Cortex of kidney (tissue), 1 donor: ENCODE data around the gene SRSF11.
"Not testable (repeated sequence)": the region's sequence is repeated elsewhere in the genome, so short reads cannot be mapped to it uniquely, and the experiment has no call there.

Experiments
- DNase-seq: peaks from one replicate; lab custom pipeline; 2025; lab: John Stamatoyannopoulos, UW

The SRSF11 gene, protein sequence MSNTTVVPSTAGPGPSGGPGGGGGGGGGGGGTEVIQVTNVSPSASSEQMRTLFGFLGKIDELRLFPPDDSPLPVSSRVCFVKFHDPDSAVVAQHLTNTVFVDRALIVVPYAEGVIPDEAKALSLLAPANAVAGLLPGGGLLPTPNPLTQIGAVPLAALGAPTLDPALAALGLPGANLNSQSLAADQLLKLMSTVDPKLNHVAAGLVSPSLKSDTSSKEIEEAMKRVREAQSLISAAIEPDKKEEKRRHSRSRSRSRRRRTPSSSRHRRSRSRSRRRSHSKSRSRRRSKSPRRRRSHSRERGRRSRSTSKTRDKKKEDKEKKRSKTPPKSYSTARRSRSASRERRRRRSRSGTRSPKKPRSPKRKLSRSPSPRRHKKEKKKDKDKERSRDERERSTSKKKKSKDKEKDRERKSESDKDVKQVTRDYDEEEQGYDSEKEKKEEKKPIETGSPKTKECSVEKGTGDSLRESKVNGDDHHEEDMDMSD

DNA sequence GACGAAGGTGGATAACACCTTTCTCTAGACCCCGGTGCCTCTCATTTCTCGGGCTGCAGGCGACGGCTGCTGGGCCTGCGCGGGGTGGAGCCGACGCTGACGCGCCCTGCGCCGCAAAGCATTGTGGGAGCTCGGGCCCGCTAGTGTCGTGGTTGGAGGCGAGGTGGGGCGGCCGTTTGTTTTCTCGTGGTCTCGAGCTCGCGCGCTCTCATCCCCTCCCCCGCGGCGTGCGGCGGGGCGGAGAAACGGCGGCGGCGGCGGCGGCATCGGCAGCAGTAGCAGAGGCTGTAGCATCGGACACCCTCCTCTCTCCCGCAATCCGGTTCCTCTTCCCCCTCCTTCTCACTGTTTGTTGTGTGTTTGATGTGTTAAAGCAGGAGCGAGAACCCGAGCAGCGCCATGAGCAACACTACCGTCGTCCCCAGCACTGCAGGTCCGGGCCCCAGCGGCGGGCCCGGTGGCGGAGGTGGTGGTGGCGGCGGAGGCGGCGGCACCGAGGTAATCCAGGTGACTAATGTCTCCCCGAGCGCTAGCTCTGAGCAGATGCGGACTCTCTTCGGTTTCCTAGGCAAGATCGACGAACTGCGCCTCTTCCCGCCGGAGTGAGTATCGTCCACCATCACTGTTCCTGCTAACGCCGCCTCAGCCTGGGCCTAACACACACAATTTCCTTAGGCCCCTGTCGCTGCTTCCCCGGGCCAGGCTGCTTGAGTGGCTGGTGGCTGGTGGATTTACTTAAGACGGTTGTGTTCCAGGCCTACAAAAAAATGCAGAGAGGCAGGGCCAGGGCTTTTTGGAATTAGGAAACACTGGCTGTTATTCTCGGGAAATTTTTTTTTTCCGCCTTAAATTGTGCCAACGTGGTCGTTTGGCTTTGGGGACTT, at the start of gene SRSF11:
TSS of gene SRSF11 (plus strand) at position 143 of the 884 bp plus-strand sequence. CDS start at position 400, 257 bp downstream.
- peak; percentile 66 for DNase-seq

DNA sequence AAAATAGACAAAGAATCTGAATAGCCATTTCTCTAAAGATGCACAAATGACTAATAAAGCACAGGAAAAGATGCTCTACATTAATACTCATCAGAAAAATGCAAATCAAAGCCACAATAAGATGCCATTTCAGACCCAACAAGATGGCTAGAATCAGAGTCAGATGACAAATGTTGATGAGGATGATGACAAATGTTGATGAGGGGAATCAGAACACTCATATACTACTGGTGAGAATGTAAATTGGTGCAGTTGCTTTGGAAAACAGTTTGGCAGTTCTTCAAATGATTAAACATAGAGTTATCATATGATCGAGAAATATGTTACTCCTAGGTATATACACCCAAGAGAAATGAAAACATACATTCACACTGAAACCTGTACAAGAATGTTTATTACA, 49.7 kb upstream of the SRSF11 start:
- DNase-seq, result no peak

DNA sequence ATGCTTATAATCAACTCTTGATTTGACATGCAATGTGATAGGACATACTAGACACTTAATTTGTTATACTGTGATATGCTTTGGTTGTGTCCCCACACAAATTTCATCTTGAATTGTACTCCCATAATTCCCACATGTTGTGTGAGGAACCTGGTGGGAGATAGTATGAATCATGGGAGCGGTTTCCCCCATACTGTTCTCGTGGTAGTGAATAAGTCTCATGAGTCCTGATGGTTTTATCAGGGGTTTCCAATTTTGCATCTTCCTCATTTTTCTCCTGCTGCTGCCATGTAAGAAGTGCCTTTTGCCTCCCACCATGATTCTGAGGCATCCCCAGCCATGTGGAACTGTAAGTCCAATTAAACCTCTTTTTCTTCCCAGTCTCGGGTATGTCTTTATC, 36.0 kb upstream of the SRSF11 start:
- not testable (repeated sequence) for DNase-seq

DNA sequence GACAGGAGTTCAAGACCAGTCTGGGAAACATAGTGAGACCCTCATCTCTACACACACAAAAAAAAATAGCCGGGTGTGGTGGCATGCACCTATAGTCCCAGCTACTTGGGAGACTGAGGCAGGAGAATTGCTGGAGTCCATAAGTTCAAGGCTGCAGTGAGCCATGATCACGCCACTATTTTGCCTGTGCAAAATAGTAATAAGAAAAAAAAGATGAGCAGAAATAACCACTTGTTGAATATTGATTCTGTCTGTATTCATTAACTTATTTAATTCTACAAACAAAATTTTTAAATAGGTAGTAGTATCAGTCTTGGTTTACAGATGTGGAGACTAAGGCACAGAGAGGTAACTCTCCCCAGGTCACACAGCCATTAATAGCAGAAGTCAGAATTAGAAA, 32.7 kb upstream of the SRSF11 start:
- DNase-seq, result no peak

DNA sequence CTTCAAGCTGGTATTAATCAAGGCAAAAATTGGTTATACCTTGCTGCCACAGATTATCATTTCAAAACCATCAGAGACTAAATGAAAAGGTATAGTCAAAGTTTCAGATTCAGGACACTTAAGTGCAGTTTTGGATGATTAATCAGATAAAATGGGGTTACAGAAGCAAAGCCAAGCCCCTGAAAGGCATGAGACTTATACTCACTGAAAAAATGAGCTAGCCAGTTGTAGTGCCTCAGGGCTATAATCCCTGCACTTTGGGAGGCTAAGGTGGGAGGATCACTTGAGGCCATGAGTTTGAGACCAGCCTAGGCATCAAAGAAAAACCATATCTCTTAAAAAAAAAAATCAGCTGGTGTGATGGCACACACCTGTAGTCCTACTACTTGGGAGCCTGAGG, 31.0 kb upstream of the SRSF11 start:
- DNase-seq, result no peak

DNA sequence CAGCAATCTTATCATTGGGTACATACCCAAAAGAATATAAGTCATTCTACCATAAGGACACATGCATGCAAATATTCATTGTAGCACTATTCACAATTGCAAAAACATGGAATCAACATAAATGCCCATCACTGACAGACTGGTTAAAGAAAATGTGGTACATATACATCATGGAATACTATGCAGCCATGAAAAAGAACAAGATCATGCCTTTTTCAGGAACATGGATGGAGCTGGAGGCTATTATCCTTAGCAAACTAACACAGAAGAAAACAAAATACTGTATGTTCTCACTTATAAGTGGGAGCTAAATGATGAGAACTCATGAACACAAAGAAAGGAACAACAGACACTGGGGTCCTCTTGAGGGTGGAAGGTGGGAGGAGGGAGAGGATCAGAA, 28.7 kb upstream of the SRSF11 start:
- not testable (repeated sequence) for DNase-seq

DNA sequence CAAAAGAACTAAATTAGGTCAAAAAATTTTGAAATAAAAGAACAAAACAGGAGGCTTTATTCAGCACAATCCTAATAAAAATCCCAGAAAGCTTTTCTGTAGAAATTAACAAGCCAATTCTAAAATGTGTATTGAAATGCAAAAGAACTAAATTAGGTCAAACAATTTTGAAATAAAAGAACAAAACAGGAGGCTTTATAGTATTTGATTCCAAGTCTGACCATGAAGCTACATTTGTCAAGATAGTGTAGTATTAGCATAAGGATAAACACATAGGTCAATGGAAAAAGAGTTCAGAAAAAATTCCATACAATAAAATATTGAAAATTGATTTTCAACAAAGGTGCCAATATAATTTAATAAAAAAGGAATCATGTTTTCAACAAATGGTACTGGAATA, 26.6 kb upstream of the SRSF11 start:
- DNase-seq, result no peak

DNA sequence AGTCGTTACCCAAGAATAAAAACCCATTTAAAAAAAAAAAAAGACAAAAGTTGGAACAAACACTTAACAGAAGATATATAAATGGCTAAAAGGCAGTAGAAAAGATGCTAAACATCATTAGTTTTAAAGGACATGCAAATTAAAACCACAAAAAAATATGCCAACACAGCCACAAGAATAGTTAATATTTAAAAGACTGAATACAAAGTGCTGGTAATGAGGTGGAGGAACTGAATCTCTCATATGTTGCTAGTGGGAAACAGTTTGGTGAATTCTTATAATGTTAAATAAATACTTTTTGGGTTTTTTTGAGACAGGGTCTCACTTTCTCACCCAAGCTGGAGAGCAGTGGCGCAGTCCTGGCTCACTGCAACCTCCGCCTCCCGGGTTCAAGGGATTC, 25.8 kb upstream of the SRSF11 start:
- DNase-seq, result no peak

DNA sequence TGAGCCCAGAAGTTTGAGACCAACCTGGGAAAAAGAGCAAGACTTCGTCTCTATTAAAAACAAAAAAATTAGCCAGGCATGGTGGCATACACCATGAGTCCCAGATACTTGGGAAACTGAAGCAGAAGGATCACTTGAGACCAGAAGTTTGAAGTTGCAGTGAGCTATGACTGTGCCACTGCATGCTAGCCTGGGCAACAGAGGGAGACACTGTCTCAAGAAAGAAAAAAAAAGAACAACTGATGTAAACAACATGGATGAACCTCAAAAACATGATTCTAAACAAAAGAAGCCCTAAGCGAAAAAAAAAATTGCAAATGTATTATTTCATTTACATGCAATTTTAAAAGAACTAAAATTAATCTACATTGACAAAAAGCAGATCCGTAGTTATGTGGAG, 24.8 kb upstream of the SRSF11 start:
- no peak for DNase-seq

DNA sequence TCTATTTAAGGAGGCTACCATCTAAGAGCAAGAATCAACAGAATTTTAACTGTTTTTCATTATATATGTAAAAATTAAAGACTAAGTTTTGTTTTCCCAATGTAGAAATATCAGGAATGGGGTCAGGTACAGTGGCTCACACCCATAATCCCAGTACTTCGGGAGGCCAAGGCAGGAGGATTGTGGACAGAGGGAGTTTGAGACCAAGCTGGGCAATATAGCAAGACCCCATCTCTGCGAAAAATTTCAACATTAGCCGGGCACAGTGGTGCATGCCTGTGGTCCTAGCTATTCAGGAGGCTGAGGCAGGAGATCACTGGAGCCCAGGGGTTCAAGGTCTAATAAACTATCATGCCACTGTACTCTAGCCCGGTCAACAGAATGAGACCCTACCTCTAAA, 21.1 kb upstream of the SRSF11 start:
- no peak for DNase-seq

DNA sequence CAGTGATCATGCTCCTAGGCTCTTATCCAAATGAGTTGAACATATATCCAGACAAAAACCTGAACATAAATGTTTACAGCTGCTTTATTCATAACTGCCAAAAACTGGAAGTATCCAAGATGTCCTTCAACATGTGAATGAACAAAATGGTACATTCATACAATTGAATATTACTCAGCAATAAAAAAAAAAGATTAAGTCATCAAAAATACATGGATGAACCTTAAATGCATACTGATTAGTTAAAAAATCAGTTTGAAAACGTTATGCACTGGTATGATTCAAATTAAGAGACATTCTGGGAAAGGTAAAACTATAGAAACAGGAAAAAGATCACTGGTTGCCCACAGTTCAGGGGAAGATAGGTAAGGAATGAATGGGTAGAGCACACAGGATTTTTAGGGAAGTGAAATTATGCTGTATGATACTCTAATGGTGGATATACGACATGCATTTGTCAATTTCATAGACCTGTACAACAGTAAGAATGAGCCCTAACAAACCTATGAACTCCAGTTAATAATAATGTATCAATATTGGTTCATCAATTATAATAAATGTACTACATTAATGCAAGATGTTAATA, 18.9 kb upstream of the SRSF11 start:
- no peak for DNase-seq

DNA sequence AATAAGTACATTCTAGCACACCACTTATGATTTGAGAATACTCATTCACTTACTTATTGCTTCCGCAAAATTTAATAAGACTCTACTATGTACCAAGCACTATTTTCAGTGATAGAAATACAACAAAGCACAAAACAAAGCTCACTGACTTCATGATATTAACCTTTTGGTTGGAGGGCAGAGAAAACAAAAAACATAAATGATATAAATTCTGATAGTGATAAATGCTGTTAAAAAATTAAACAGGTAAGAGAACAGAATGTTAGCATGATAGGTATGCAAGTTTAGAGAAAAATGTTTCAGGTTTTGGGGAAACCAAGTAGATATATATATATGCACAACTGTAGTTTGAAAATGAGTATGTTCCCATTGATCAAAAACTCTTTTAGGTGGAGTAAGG, 17.0 kb upstream of the SRSF11 start:
- DNase-seq, result no peak

DNA sequence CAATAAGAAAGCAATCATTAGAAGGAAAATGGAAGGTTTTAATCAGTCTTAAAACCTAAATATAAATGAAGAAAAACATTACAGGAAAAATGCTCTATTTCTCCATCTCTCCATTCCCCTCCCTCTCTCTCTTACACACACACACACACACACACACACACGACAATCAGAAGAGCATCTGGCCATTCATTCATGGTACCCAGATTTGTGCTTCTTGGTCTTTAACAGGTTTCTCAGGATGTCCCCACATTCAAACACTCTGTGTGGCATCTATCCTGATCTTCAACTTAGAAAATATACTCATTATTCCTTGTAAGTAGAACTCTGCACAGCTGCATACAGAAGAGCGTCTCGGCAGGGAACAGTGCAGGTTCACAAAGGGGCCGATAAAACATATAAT, 16.6 kb upstream of the SRSF11 start:
- no peak for DNase-seq

DNA sequence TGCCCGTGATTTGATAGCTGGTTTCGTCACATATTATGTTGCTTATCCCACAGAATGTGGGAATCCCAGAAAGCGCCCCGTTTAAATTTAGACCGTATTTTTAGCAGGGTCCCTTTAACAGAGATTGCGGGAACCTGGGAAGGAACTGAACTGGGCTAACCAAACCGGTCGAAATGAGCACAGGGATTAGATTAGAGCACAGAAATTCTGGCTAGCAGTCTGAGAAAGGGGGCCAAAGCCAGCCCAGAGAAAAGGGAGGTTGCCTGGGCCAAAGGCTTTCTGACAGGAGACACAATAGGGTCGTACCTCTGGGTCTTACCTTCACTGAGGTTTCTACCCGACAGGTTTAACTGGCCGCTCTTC, 16.1 kb upstream of the SRSF11 start:
- no peak for DNase-seq

DNA sequence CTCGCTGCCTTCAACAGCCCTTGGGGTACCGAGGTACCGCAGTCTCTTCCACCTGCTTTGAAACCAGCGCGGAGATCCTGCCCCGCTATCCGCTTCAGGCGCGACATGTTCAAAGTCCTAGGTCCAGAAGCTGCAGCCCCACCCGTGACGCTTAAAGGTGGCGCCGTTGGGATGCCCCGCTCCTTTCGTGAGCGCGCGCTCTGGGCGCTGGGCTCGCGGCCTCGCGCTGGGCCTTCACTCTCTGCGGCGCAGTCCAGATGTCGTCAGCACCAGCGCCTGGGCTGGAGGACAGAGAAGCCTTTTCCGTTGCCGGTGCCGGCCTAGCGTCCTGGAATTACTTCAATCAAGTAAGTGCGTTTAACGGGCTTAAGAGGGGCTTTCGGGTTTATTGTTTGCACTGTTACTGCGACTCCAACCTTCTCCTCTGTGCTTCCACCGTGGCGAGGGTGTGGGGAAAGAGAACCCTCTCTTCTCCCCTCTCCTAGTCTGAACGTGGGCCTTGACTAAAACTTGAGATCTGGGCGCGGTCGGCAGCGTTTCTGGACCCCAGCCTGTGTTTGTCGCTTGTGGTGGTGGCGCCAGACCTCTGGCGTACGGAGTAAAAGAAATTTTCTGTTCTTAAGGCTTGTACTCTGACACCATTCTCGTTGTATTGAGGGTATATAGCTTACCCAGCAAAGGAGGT, 15.6 kb upstream of the SRSF11 start, which contains the start of gene LRRC40:
TSS of gene LRRC40 (minus strand) at position 146 of the 685 bp plus-strand sequence. CDS start at position 107, 39 bp downstream.
- peak; percentile 74 for DNase-seq

DNA sequence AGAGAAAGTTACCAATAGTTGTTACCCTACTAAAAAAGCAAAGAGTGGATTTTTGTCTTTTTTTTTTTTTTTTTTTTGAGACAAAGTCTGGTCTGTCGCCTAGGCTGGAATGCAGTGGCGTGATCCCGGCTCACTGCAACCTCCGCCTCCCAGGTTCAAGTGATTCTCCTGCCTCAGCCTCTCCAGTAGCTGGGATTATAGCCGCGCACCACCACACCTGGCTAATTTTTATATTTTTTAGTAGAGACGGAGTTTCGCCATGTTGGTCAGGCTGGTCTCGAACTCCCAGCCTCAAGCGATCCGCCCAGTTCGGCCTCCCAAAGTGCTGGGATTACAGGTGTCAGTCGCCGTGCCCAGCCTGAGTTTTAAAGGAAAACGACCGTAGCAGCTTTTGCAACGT, 14.3 kb upstream of the SRSF11 start:
- DNase-seq, result not testable (repeated sequence)

DNA sequence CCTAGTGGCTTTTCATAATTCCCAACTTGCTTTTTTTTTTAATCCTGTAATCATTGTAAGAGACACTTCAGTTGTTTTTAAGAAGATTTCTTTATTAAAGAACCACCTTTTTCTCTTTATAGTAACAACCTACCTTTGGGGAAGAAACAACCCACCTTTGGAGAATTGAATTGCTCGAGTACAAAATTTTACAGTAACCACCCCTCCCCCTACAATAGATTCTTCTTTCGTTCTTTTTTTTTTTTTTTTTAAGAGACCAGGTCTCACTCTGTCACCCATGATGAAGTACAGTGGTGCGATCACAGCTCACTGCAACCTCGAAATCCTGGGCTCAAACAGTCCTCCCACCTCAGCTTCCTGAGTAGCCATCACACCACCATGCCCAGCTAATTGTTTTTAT, 13.7 kb upstream of the SRSF11 start:
- no peak for DNase-seq

DNA sequence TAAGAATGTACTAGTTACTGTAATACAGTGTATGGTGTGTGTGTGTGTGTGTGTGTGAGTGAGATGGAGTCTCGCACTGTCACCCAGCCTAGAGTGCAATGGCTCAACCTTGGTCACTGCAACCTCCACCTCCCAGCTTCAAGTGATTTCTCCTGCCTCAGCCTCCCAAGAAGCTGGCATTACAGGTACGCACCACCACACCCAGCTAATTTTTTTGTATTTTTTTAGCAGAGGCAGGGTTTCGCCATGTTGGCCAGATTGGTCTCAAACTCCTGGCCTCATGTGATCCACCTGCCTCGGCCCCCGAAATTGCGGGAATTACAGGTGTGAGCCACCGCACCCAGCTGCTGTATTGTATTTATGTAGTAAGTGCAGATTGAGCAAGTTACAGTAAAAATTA, 12.9 kb upstream of the SRSF11 start:
- DNase-seq, result no peak

DNA sequence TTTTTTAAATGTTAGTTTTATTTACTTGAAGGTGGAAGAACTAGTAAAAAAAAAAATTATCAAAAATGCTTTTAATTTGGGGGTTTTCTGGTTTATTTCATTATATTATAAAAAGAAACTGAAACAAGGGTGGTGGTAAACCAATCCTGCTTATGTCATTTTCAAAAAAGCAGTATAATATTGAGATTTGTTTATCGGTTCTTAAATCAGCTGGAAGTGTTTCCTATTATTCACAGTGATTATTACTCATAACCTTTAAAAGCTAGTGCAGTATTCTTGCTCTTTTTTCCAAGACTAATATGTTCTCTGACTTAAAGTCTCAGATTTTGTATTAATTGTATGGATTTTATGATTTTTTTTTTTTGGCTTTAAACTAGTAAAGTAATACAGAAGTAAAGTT, 10.4 kb upstream of the SRSF11 start:
- no peak for DNase-seq

DNA sequence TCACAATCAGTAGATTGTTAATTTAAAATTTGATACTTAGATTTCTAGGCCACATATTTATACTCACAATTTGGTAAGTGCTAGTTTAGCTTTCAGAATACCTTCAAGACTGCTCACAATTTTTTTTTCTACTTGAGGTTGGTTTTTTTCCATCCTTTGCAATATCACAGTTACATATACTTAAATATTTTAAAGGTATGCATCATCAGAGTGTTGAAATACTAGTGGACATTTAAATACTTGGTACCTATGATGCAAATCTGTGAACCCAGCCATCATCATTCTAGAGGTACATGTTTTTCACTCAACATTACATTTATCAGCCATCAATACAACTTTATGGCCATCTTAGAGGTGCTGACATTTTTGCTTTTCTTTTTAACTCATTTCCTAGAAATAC, 9.6 kb upstream of the SRSF11 start:
- DNase-seq, result no peak

DNA sequence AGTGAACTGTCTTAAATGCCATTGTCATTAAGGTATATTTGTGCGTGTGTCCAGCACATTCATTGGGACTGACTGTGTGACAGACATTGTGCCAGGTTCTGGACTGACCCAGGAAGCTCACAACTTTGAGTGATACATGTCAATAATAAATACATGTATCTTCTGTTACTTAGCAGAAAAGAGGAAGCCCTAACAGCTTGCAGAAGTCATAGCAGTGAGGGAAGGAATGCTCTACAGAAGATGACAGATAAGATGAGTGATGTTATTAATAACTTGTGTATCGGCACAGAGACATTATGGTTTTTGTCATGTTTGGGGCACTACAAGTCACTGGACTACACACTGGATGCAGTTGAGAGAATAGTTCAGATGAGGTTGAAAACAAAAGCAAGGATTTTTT, 1.2 kb upstream of the SRSF11 start:
- no peak for DNase-seq
